IMR-90 (cell line): ENCODE data around the gene GALNT4. TPM values are rescaled to one million over a fixed set of nuclear protein-coding genes. Genes with fewer than 3 reads are reported as not detected.

Source experiments
- ATAC-seq: fragments of 200-7000 bp; cut with Tn5 transposase; 2 replicates; pipeline ENCODE4 v1.9.1; 2020; ENCODE audit warnings: low read depth, mild to moderate bottlenecking, moderate library complexity
- BruUV-seq: library from RNA; stranded (reverse); fragments of 400-500 nt; replicated peaks from 2 replicates; lab custom pipeline; 2021; lab: Mats Ljungman, UMichigan
- CTCF ChIA-PET: fragments of 300-600 bp; formaldehyde crosslinking; extraction: SDS; loops from one replicate; lab custom pipeline; 2021; ENCODE audit warnings: antibody characterized with exemption; lab: Yijun Ruan, JAX
- POLR2A ChIA-PET: fragments of 300-600 bp; sonication (Branson Sonifier 250); formaldehyde crosslinking; loops from one replicate; lab custom pipeline; 2022; ENCODE audit warnings: antibody characterized with exemption; ENCODE audit not compliant: unreplicated experiment; lab: Charles Lee
- DNase-seq: peaks from one replicate; pipeline ENCODE4 v3.0.0; 2013
- H2AFZ ChIP-seq: replicated peaks from 2 replicates; pipeline ENCODE3; 2013; ENCODE audit warnings: low read length, mild to moderate bottlenecking; ENCODE audit not compliant: poor library complexity
- H2AK5ac ChIP-seq: 2 replicates; pipeline ENCODE4 v1.6.1; 2013; ENCODE audit warnings: low read depth, low read length, inconsistent platforms
- H2AK9ac ChIP-seq: replicated peaks from 2 replicates; pipeline ENCODE3; 2013; ENCODE audit warnings: mild to moderate bottlenecking, low read depth, low read length, moderate library complexity; ENCODE audit not compliant: poor library complexity
- H2BK120ac ChIP-seq: 2 replicates; pipeline ENCODE4 v1.6.1; 2013; ENCODE audit warnings: low read depth, low read length, inconsistent platforms
- H2BK15ac ChIP-seq: 3 replicates; pipeline ENCODE4 v1.6.1; 2013; ENCODE audit warnings: low read depth, low read length, inconsistent platforms
- H2BK20ac ChIP-seq: 2 replicates; pipeline ENCODE4 v1.6.1; 2013; ENCODE audit warnings: low read depth, mild to moderate bottlenecking, inconsistent platforms, low read length, moderate library complexity
- H2BK5ac ChIP-seq: 2 replicates; pipeline ENCODE4 v1.6.1; 2013; ENCODE audit warnings: mild to moderate bottlenecking, low read depth, low read length, inconsistent platforms; ENCODE audit not compliant: poor library complexity, severe bottlenecking
- H3K14ac ChIP-seq: replicated peaks from 2 replicates; pipeline ENCODE4 v1.6.1; 2013; ENCODE audit warnings: low read depth, low read length, inconsistent platforms
- H3K18ac ChIP-seq: 2 replicates; pipeline ENCODE4 v1.6.1; 2013; ENCODE audit warnings: low read depth, low read length, control low read depth
- H3K23ac ChIP-seq: 2 replicates; pipeline ENCODE4 v1.6.1; 2013; ENCODE audit warnings: low read depth, low read length, inconsistent platforms
- H3K27ac ChIP-seq: 2 replicates; pipeline ENCODE4 v1.5.1; 2013; ENCODE audit warnings: mild to moderate bottlenecking, control low read depth, low read length; ENCODE audit not compliant: insufficient read depth
- H3K27me3 ChIP-seq: 2 replicates; pipeline ENCODE4 v1.6.1; 2013; ENCODE audit warnings: low read length; ENCODE audit not compliant: control insufficient read depth, insufficient read depth
- H3K36me3 ChIP-seq: 2 replicates; pipeline ENCODE4 v1.6.1; 2013; ENCODE audit warnings: low read length, mixed read lengths; ENCODE audit not compliant: control insufficient read depth, insufficient read depth
- H3K4ac ChIP-seq: 2 replicates; pipeline ENCODE4 v1.6.1; 2013; ENCODE audit warnings: low read depth, low read length, inconsistent platforms
- H3K4me1 ChIP-seq: 2 replicates; pipeline ENCODE4 v1.6.1; 2013; ENCODE audit warnings: low read length, mixed read lengths; ENCODE audit not compliant: control insufficient read depth, insufficient read depth
- H3K4me2 ChIP-seq: 2 replicates; pipeline ENCODE4 v1.6.1; 2013; ENCODE audit warnings: low read depth, mild to moderate bottlenecking, control low read depth, low read length, moderate library complexity
- H3K4me3 ChIP-seq: 2 replicates; pipeline ENCODE4 v1.5.1; 2013; ENCODE audit warnings: low read depth, mild to moderate bottlenecking, control low read depth, low read length, moderate library complexity; ENCODE audit not compliant: insufficient read depth
- H3K56ac ChIP-seq: 2 replicates; pipeline ENCODE4 v1.6.1; 2013; ENCODE audit warnings: low read length, inconsistent platforms; ENCODE audit not compliant: insufficient read depth; ENCODE audit errors: extremely low read depth
- H3K79me1 ChIP-seq, 2 experiments: 2 replicates each; pipeline ENCODE4 v1.6.1; 2013; ENCODE audit warnings: low read length in 2 of 2, inconsistent platforms in 1 of 2, low read depth in 1 of 2
- H3K9ac ChIP-seq: 2 replicates; pipeline ENCODE4 v1.6.1; 2013; ENCODE audit warnings: low read depth, low read length, control low read depth
- H3K9me1 ChIP-seq: 2 replicates; pipeline ENCODE4 v1.6.1; 2013; ENCODE audit warnings: low read length, inconsistent platforms; ENCODE audit not compliant: insufficient read depth
- H3K9me3 ChIP-seq: 2 replicates; pipeline ENCODE4 v1.6.1; 2013; ENCODE audit warnings: low read length; ENCODE audit not compliant: control insufficient read depth, insufficient read depth
- H4K20me1 ChIP-seq: 2 replicates; pipeline ENCODE4 v1.6.1; 2013; ENCODE audit warnings: low read length, inconsistent platforms; ENCODE audit not compliant: insufficient read depth
- H4K5ac ChIP-seq: 2 replicates; pipeline ENCODE4 v1.6.1; 2013; ENCODE audit warnings: mild to moderate bottlenecking, low read depth, low read length, control low read depth
- H4K8ac ChIP-seq, 2 experiments: 2 replicates each; pipeline ENCODE4 v1.6.1; 2013; ENCODE audit warnings: low read depth in 2 of 2, low read length in 2 of 2, control low read depth in 1 of 2, inconsistent platforms in 1 of 2
- H4K91ac ChIP-seq: 2 replicates; pipeline ENCODE4 v1.6.1; 2013; ENCODE audit warnings: low read depth, low read length, inconsistent platforms; ENCODE audit not compliant: insufficient read depth
- CEBPB ChIP-seq: IDR thresholded peaks from 2 replicates; pipeline ENCODE4 v1.6.1; 2012; ENCODE audit warnings: low read depth, low read length, improper control_type of control experiment
- CHD1 ChIP-seq: IDR thresholded peaks from 2 replicates; pipeline ENCODE4 v1.6.1; 2012; ENCODE audit warnings: low read depth, low read length, improper control_type of control experiment
- CTCF ChIP-seq: conservative IDR thresholded peaks from 2 replicates; pipeline ENCODE4 v1.5.1; 2012; ENCODE audit warnings: mild to moderate bottlenecking, low read depth, low read length, improper control_type of control experiment
- FOS ChIP-seq: fragments of 150-350 bp; IDR thresholded peaks from 2 replicates; pipeline ENCODE4 v1.6.1; 2016; ENCODE audit warnings: low read depth, low read length
- MAFK ChIP-seq: IDR thresholded peaks from 2 replicates; pipeline ENCODE4 v1.6.1; 2012; ENCODE audit warnings: low read depth, low read length, improper control_type of control experiment
- MXI1 ChIP-seq: IDR thresholded peaks from 2 replicates; pipeline ENCODE4 v1.6.1; 2012; ENCODE audit warnings: low read depth, mild to moderate bottlenecking, low read length, moderate library complexity, borderline replicate concordance
- NFE2L2 ChIP-seq: fragments of 150-350 bp; IDR thresholded peaks from 2 replicates; pipeline ENCODE4 v1.6.1; 2016; ENCODE audit warnings: low read depth, mild to moderate bottlenecking, low read length
- RAD21 ChIP-seq: IDR thresholded peaks from 2 replicates; pipeline ENCODE4 v1.6.1; 2012; ENCODE audit warnings: low read length, improper control_type of control experiment
- RCOR1 ChIP-seq: IDR thresholded peaks from 2 replicates; pipeline ENCODE4 v1.6.1; 2012; ENCODE audit warnings: mild to moderate bottlenecking, low read length, improper control_type of control experiment; ENCODE audit not compliant: insufficient replicate concordance
- RFX5 ChIP-seq: IDR thresholded peaks from 2 replicates; pipeline ENCODE4 v1.8.0; 2012; ENCODE audit warnings: low read depth, mild to moderate bottlenecking, low read length, moderate library complexity
- USF2 ChIP-seq: fragments of 150-350 bp; IDR thresholded peaks from 2 replicates; pipeline ENCODE4 v1.6.1; 2017; ENCODE audit warnings: mild to moderate bottlenecking, antibody characterized with exemption, low read length, low read depth
- WGBS, 2 experiments: methylation state at CpG; one replicate each; pipeline versions ENCODE4 v1.1.5 to v1.1.7; 2013; ENCODE audit warnings: missing lambda C conversion rate in 2 of 2; ENCODE audit not compliant: insufficient read length in 1 of 2; ENCODE audit errors: extremely low coverage in 2 of 2; 5-methylcytosine and 5-hydroxymethylcytosine counted together
- dilution Hi-C: fragments of 300-500 bp; cut with HindIII; formaldehyde crosslinking; loops from one replicate; pipeline ENCODE4 v1.14.3; 2018; ENCODE audit warnings: low sequenced_read_pairs; ENCODE audit not compliant: unreplicated experiment
- in situ Hi-C: fragments of 300-500 bp; cut with MboI; formaldehyde crosslinking; loops from 3 replicates; pipeline ENCODE4 v1.14.3; 2019; ENCODE audit warnings: low sequenced_read_pairs, inconsistent platforms, mixed read lengths
- intact Hi-C: fragments of 100-400 bp; cut with micrococcal nuclease; formaldehyde crosslinking; loops from 2 replicates; pipeline ENCODE4 v1.10.0; 2022
- polyA plus RNA-seq, 3 experiments: library from polyadenylated mRNA; depleted of rRNA; stranded (reverse); fragments of >200 nt; gene quantifications; 2 replicates each; pipeline ENCODE4 v1.2.3, GENCODE V29; 2012; ENCODE audit warnings: low replicate concordance in 1 of 3
- total RNA-seq: library from RNA; depleted of rRNA; stranded (reverse); fragments of >200 nt; gene quantifications from 2 replicates; pipeline ENCODE4 v1.2.3, GENCODE V29; 2012

Gene GALNT4
- total and polyA plus RNA-seq, 2 of the 4 experiments (the other 2 are of a cell fraction): 2.6 to 9.0 TPM

- TF ChIP-seq CTCF (no peak), CEBPB (no peak), USF2 (no peak), CHD1 (no peak), NFE2L2 (no peak), RCOR1 (no peak), FOS (no peak), RFX5 (no peak), RAD21 (no peak), MXI1 (no peak), MAFK (no peak)
Measured at GRCh38 chr12:89507015-89507824, 17.4 kb downstream of the GALNT4 start.

More at GRCh38 chr12:89507015-89507824, 17.4 kb downstream of the GALNT4 start:
- H3K36me3 ChIP-seq: no peaks in the 10 kb centered on the region
- H2AK5ac ChIP-seq: no peak overlapping the region; the same call in 1 of the 2 replicates
- H3K9ac ChIP-seq: no peak overlapping the region
- ChIA-PET CTCF (no interaction called here), POLR2A (no interaction called here)
- no peak overlapping the region for H3K4me3 ChIP-seq
- H3K9me3 ChIP-seq: no peaks in the 10 kb centered on the region
- no peaks in the 10 kb centered on the region for H4K20me1 ChIP-seq
- no peak overlapping the region for H3K4ac ChIP-seq
- in situ Hi-C loops: loop anchor here (25.0 kb wide), 1 partner anchor 1370 kb away; the partner anchor contains the start of genes CEP290 and TMTC3
- peaks cover 4 to 14% of the 10 kb centered on the region in 2 experiments; a peak in 3 of 4 replicates for H3K79me1 ChIP-seq
- peak overlapping the region; percentile 82; the same call in 1 of the 2 replicates for H4K5ac ChIP-seq
- BruUV-seq: no TSS peak
- intact Hi-C loops: no loop called here
- peak overlapping the region; percentile 71; the same call in 1 of the 2 replicates for H3K18ac ChIP-seq
- H3K14ac ChIP-seq: peak overlapping the region; percentile 14; the same call in 1 of the 2 replicates
- WGBS, 2 experiments: 56% methylated on average over 1 of the region's 9 CpGs; no CpG with 5 or more reads in 1 of the 2 experiments
- H4K91ac ChIP-seq: no peak overlapping the region
- no peak overlapping the region for H2BK20ac ChIP-seq
- no peak overlapping the region for H2BK120ac ChIP-seq
- DNase-seq (no peak), ATAC-seq (no peak)
- H2BK15ac ChIP-seq: no peak overlapping the region
- H3K4me2 ChIP-seq: no peak overlapping the region
- no peak overlapping the region for H2BK5ac ChIP-seq
- dilution Hi-C loops: no loop called here
- H3K27me3 ChIP-seq: no peaks in the 10 kb centered on the region
- H3K4me1 ChIP-seq: peaks cover 3% of the 10 kb centered on the region; the same call in 1 of the 2 replicates
- no peak overlapping the region for H3K23ac ChIP-seq
- no peak overlapping the region for H3K27ac ChIP-seq
- no peak overlapping the region for H3K56ac ChIP-seq
- no peak overlapping the region for H2AK9ac ChIP-seq
- no peaks in the 10 kb centered on the region; the same call in none of the 2 replicates for H3K9me1 ChIP-seq
- no peak overlapping the region for H2AFZ ChIP-seq
- no peak overlapping the region for H4K8ac ChIP-seq
